Measurements from ENCODE around the gene NXNL1. TPM values are rescaled to one million over a fixed set of nuclear protein-coding genes. Genes with fewer than 3 reads are reported as not detected.

NXNL1 gene
- total and polyA plus RNA-seq, 2 of the 13 experiments (the other 11 are each of a cell fraction or from before 2014, with no cell fraction given): not detected

GRCh38 chr19:17454576-17455071 lies 6.1 kb downstream of the NXNL1 start:
- Histone ChIP-seq H3K27ac (ENCODE audit: extremely low read length, insufficient read depth, low read length) (no peak overlapping the region), H3K4me2 (ENCODE audit: low read depth, low read length) (no peak overlapping the region)

More at GRCh38 chr19:17454576-17455071, 6.1 kb downstream of the NXNL1 start:
- Histone ChIP-seq H3K9me3 (ENCODE audit: low read length) (no peaks in the 10 kb centered on the region), H3K79me2 (ENCODE audit: insufficient read depth, low read length) (no peaks in the 10 kb centered on the region), H3K27me3 (ENCODE audit: control insufficient read depth in 1 of 2, insufficient read depth in 2 of 2, low read length in 2 of 2) (peaks cover 4 to 19% of the 10 kb centered on the region in 2 experiments; a peak in 4 of 5 replicates), H3K4me1 (ENCODE audit: insufficient read depth, low read length) (no peaks in the 10 kb centered on the region), H3K4me3 (replicated peaks in 1 of 3; ENCODE audit: insufficient read depth in 1 of 3, low read depth in 2 of 3, low read length in 3 of 3) (no peak overlapping the region), H2AFZ (ENCODE audit: low read length) (no peak overlapping the region), H4K20me1 (ENCODE audit: insufficient read depth, low read length) (no peaks in the 10 kb centered on the region), H3K36me3 (replicated peaks in 1 of 2; ENCODE audit: control insufficient read depth in 1 of 2, insufficient read depth in 2 of 2, low read length in 2 of 2) (no peaks in the 10 kb centered on the region), H3K9ac (ENCODE audit: insufficient read depth, low read depth, low read length) (no peak overlapping the region)
- 29% methylated on average over 13 of the region's 13 CpGs for WGBS (ENCODE audit: low lambda C conversion rate)
- no peak for TF ChIP-seq USF2 (IDR thresholded peaks at IDR 0.05; ENCODE audit: low read depth, low read length)
- TF ChIP-seq USF2 (CRISPR knock-in tag; IDR thresholded peaks at IDR 0.05; ENCODE audit: borderline replicate concordance): no peak
- no peak for TF ChIP-seq ZSCAN21 (CRISPR knock-in tag; IDR thresholded peaks at IDR 0.05; ENCODE audit: borderline replicate concordance)
- TF ChIP-seq SKIL (CRISPR knock-in tag; IDR thresholded peaks at IDR 0.05; ENCODE audit: borderline replicate concordance): no peak
- no peak for TF ChIP-seq SUZ12 (IDR thresholded peaks at IDR 0.05; ENCODE audit: low read depth, low read length)
- TF ChIP-seq STAT5B (CRISPR knock-in tag; IDR thresholded peaks at IDR 0.05): no peak
- TF ChIP-seq ZNF766 (CRISPR knock-in tag; IDR thresholded peaks at IDR 0.05; ENCODE audit: borderline replicate concordance): no peak
- TF ChIP-seq ZXDC (CRISPR knock-in tag; IDR thresholded peaks at IDR 0.05): no peak
- TF ChIP-seq ZNF574 (CRISPR knock-in tag; IDR thresholded peaks at IDR 0.05): no peak
- TF ChIP-seq ZMYM2 (CRISPR knock-in tag; IDR thresholded peaks at IDR 0.05): no peak
- no peak for TF ChIP-seq HOXA9 (CRISPR knock-in tag; IDR thresholded peaks at IDR 0.05; ENCODE audit: borderline replicate concordance)
- ATAC-seq (no peak; the same call in 2 of the 3 replicates), DNase-seq (ENCODE audit: low spot score) (no peak), FAIRE-seq (no peak)
- BruUV-seq (replicated peaks): no TSS peak
- ChIA-PET POLR2A (no interaction called here), CTCF (ENCODE audit: low intra/inter-chr PET ratio, low total read pairs) (interaction anchor here (2.5 kb wide), 1 partner anchor 12 kb away, joined by 18 read pairs; no protein-coding TSS in a partner anchor)
- in situ Hi-C loops (cut with HindIII; ENCODE audit: extremely low pct_ligation_motif_present, low pct_unique_long_range_greater_than_20kb): loop anchor here (10.0 kb wide), 1 partner anchor 120 kb away; no protein-coding TSS in a partner anchor
- intact Hi-C loops (cut with micrococcal nuclease; ENCODE audit: unreplicated experiment): no loop called here

Data from HepG2 (cell line).